OCI-LY7 (cell line): ENCODE results near the gene MEGF6. TPM values are rescaled to one million over a fixed set of nuclear protein-coding genes. Genes with fewer than 3 reads are reported as not detected.

Source experiments
- BruUV-seq: library from RNA; stranded (reverse); fragments of 400-500 nt; replicated peaks from 2 replicates; lab custom pipeline; 2021; lab: Mats Ljungman, UMichigan
- CTCF ChIA-PET: fragments of 300-600 bp; sonication (Branson Sonifier 250); formaldehyde crosslinking; loops from one replicate; lab custom pipeline; 2022; ENCODE audit warnings: antibody characterized with exemption; ENCODE audit not compliant: unreplicated experiment; lab: Charles Lee
- POLR2A ChIA-PET: fragments of 300-600 bp; sonication (Branson Sonifier 250); formaldehyde crosslinking; loops from one replicate; lab custom pipeline; 2022; ENCODE audit warnings: antibody characterized with exemption; lab: Charles Lee
- DNase-seq: peaks from one replicate; pipeline ENCODE4 v3.0.0-alpha.2; 2015; ENCODE audit warnings: low spot score
- H2AFZ ChIP-seq: fragments of 200-600 bp; sonication (generic), shearing (Covaris generic); 2 replicates; pipeline ENCODE4 v1.6.1; 2014; ENCODE audit warnings: mild to moderate bottlenecking, antibody characterized with exemption, low read length, moderate library complexity
- H3K27ac ChIP-seq: fragments of 200-600 bp; sonication (generic); 2 replicates; pipeline ENCODE4 v1.5.1; 2014; ENCODE audit warnings: mixed run types, low read depth, mild to moderate bottlenecking, moderate library complexity, low read length, inconsistent platforms; ENCODE audit not compliant: poor library complexity, severe bottlenecking
- H3K36me3 ChIP-seq: fragments of 200-600 bp; sonication (generic); 2 replicates; pipeline ENCODE4 v1.6.1; 2014; ENCODE audit warnings: mild to moderate bottlenecking, antibody characterized with exemption, low read length, moderate library complexity, mixed read lengths; ENCODE audit not compliant: insufficient read depth
- H3K4me1 ChIP-seq: fragments of 200-600 bp; sonication (generic); 2 replicates; pipeline ENCODE4 v1.5.1; 2014; ENCODE audit warnings: mild to moderate bottlenecking, low read length; ENCODE audit not compliant: insufficient read depth, poor library complexity, severe bottlenecking
- H3K4me2 ChIP-seq: fragments of 200-600 bp; sonication (generic); 2 replicates; pipeline ENCODE4 v1.6.1; 2014; ENCODE audit warnings: mild to moderate bottlenecking, low read length
- H3K4me3 ChIP-seq: fragments of 200-600 bp; sonication (generic); 2 replicates; pipeline ENCODE4 v1.5.1; 2014; ENCODE audit warnings: mild to moderate bottlenecking, low read depth, low read length; ENCODE audit not compliant: poor library complexity, severe bottlenecking
- H3K79me2 ChIP-seq: fragments of 200-600 bp; sonication (generic); 2 replicates; pipeline ENCODE4 v1.6.1; 2016; ENCODE audit warnings: low read depth, mild to moderate bottlenecking, low read length, moderate library complexity, mixed read lengths; ENCODE audit not compliant: insufficient read depth
- H3K9me2 ChIP-seq: fragments of 200-600 bp; sonication (generic); 2 replicates; pipeline ENCODE4 v1.6.1; 2016; ENCODE audit warnings: mild to moderate bottlenecking, low read length, mixed read lengths; ENCODE audit not compliant: insufficient read depth
- H3K9me3 ChIP-seq: fragments of 200-600 bp; sonication (generic); 2 replicates; pipeline ENCODE4 v1.6.1; 2014; ENCODE audit warnings: mild to moderate bottlenecking, mixed run types, low read length, mixed read lengths
- H4K20me1 ChIP-seq: fragments of 200-600 bp; sonication (generic); 2 replicates; pipeline ENCODE4 v1.6.1; 2014; ENCODE audit warnings: mild to moderate bottlenecking, antibody characterized with exemption, low read length, moderate library complexity, mixed read lengths; ENCODE audit not compliant: insufficient read depth
- CTCF ChIP-seq: fragments of 200-600 bp; sonication (generic); conservative IDR thresholded peaks from 2 replicates; pipeline ENCODE4 v1.5.1; 2014; ENCODE audit warnings: mild to moderate bottlenecking, antibody characterized with exemption, low read length, moderate library complexity, mixed read lengths
- EZH2phosphoT487 ChIP-seq: fragments of 200-600 bp; sonication (generic); IDR thresholded peaks from 2 replicates; pipeline ENCODE4 v1.6.1; 2018; ENCODE audit warnings: low read depth, borderline replicate concordance, mild to moderate bottlenecking, mixed run types, antibody characterized with exemption, low read length, moderate library complexity, mixed read lengths
- intact Hi-C: fragments of 100-400 bp; cut with micrococcal nuclease; formaldehyde crosslinking; loops from one replicate; pipeline ENCODE4 v1.10.0; 2022; ENCODE audit not compliant: unreplicated experiment
- total RNA-seq, 2 experiments: library from RNA; depleted of rRNA in 1 of 2; stranded (reverse); fragments of >200 nt in 1 of 2; shearing (Covaris generic) in 1 of 2; gene quantifications; 2 replicates each; pipeline ENCODE4 v1.2.3, GENCODE V29; 2014 to 2022

Gene MEGF6
- total RNA-seq, 2 experiments from 2014 or later = 0.15 to 0.32 TPM

- intact Hi-C loops = no loop called here
- H3K27ac ChIP-seq = no peak overlapping the region
- no peak overlapping the region for H3K4me2 ChIP-seq
- no peak for TF ChIP-seq CTCF
- TF ChIP-seq EZH2phosphoT487 = no peak
- H3K79me2 ChIP-seq = no peaks in the 10 kb centered on the region
- H3K4me3 ChIP-seq = no peak overlapping the region
- H4K20me1 ChIP-seq = no peaks in the 10 kb centered on the region
- no peaks in the 10 kb centered on the region for H3K9me2 ChIP-seq
- no TSS peak for BruUV-seq
- no peak for DNase-seq
- no peaks in the 10 kb centered on the region for H3K4me1 ChIP-seq
- H3K9me3 ChIP-seq = no peaks in the 10 kb centered on the region
- no peak overlapping the region for H2AFZ ChIP-seq
- POLR2A ChIA-PET = no interaction called here
- CTCF ChIA-PET = no interaction called here
- H3K36me3 ChIP-seq = peaks cover 39% of the 10 kb centered on the region
Measured at GRCh38 chr1:3639397-3639911, 28.1 kb upstream of the MEGF6 start.

- no TSS peak for BruUV-seq
- H3K9me2 ChIP-seq = no peaks in the 10 kb centered on the region
- DNase-seq = no peak
- no peak overlapping the region for H3K4me3 ChIP-seq
- no peaks in the 10 kb centered on the region for H3K9me3 ChIP-seq
- CTCF ChIA-PET = no interaction called here
- H3K27ac ChIP-seq = no peak overlapping the region
- H3K4me1 ChIP-seq = no peaks in the 10 kb centered on the region
- POLR2A ChIA-PET = no interaction called here
- TF ChIP-seq EZH2phosphoT487 (no peak), CTCF (no peak)
- H3K79me2 ChIP-seq = no peaks in the 10 kb centered on the region
- H4K20me1 ChIP-seq = no peaks in the 10 kb centered on the region
- no peak overlapping the region for H3K4me2 ChIP-seq
- no peak overlapping the region for H2AFZ ChIP-seq
- H3K36me3 ChIP-seq = peaks cover 43% of the 10 kb centered on the region
- intact Hi-C loops = no loop called here
Measured at GRCh38 chr1:3638676-3639075, 27.4 kb upstream of the MEGF6 start.

GRCh38 chr1:3638027-3638426 is 26.7 kb upstream of the MEGF6 start:
- TF ChIP-seq EZH2phosphoT487 (no peak), CTCF (no peak)
- Histone ChIP-seq H3K27ac (no peak overlapping the region), H3K9me2 (no peaks in the 10 kb centered on the region), H3K4me3 (no peak overlapping the region), H2AFZ (no peak overlapping the region), H3K4me1 (no peaks in the 10 kb centered on the region), H3K79me2 (no peaks in the 10 kb centered on the region), H3K4me2 (no peak overlapping the region), H3K9me3 (no peaks in the 10 kb centered on the region), H3K36me3 (peaks cover 45% of the 10 kb centered on the region), H4K20me1 (no peaks in the 10 kb centered on the region)
- no TSS peak for BruUV-seq
- POLR2A ChIA-PET = no interaction called here
- CTCF ChIA-PET = no interaction called here
- DNase-seq = no peak
- intact Hi-C loops = no loop called here
